HT-29 (cell line): ENCODE data around the gene SERTAD4. TPM values are rescaled to one million over a fixed set of nuclear protein-coding genes. Genes with fewer than 3 reads are reported as not detected.
"Not testable (repeated sequence)": the region's sequence is repeated elsewhere in the genome, so short reads cannot be mapped to it uniquely, and the experiment has no call there.

ENCODE experiments used
- DNase-seq: peaks from one replicate; pipeline ENCODE4 v3.0.0-alpha.2; 2015; ENCODE audit warnings: low spot score
- total RNA-seq: library from RNA; depleted of rRNA; stranded (reverse); fragments of >200 nt; shearing (Covaris generic); gene quantifications from 2 replicates; pipeline ENCODE4 v1.2.3, GENCODE V29; 2014

Gene SERTAD4
- total RNA-seq, 1 experiment from 2014 or later: 0.23 TPM

DNA sequence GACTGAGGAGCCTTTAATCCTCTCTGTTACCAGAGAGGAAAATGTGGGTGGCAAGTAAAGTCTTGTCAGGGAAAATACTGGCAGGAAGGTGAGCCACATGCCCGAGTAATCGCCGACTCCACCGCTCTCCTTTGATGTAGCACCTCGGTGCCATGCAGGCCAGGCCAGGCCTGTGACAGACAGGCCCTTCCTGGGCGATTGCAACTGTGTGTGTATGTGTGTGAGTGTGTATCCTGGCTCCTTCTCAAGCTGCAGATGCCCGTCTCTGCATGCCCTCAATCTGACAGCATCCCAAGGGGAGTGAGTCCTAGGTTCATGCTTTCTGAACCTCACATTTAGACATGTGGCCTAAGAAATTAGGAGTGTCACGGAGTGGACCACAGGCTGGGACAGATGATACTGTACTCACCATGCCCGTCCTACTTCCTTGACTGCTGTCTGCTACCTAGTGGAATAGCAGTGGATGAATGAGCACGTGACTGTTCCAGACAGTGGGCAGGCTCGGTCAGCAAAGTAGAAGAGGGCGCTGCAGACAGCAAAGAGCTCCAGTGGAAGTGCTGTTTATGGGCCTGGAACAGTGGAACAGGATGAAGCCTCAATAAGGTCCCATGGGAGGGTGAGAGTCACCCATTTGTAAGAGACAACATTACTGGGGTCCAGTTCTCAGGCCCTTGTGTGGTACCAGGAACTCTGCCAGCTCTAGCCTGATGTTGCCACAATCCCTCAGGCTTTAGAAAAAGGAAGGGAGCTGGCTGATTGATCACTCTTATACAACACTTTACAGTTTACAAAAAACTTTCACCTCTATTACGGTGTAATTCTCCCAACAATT lies 25.3 kb downstream of the SERTAD4 start:
- no peak for DNase-seq

DNA sequence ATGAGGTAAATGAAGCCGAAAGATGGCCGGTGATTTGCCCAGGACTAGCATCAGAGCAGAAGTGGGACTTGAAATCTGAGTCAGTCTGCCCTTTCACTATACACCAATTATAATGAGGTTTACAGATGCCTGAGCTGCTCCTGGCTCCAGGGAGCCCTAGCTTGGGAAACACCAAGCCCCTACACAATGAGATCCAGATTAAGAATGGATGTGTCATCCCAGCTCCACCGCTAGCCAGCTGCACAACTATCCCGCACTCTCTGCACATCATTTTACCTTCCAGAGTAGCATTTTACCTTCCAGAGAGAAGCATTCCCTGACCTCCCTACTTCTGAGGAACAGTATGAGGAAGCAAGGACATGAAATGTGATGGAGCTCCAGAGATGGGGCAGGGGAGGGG lies 27.0 kb downstream of the SERTAD4 start:
- no peak for DNase-seq

DNA sequence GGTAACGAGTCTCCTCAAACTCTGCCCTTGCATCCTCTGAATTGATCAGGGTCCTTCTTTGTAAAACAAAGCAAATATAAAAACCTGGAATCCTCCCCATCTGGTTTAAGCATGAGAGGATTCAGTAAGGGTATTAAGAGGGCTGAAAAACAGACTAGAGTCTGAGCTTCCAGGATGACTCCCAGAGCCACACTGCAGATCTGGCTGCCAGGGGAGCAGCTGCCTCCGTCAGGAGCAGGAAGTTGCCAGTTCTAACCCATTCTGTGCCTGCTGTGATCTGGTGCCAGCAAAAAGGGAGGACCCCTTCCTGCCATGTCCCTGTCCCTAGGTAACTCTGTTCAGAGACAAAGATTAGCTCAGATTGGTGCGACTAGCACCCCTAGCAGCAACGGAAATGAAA lies 27.5 kb downstream of the SERTAD4 start:
- no peak for DNase-seq

DNA sequence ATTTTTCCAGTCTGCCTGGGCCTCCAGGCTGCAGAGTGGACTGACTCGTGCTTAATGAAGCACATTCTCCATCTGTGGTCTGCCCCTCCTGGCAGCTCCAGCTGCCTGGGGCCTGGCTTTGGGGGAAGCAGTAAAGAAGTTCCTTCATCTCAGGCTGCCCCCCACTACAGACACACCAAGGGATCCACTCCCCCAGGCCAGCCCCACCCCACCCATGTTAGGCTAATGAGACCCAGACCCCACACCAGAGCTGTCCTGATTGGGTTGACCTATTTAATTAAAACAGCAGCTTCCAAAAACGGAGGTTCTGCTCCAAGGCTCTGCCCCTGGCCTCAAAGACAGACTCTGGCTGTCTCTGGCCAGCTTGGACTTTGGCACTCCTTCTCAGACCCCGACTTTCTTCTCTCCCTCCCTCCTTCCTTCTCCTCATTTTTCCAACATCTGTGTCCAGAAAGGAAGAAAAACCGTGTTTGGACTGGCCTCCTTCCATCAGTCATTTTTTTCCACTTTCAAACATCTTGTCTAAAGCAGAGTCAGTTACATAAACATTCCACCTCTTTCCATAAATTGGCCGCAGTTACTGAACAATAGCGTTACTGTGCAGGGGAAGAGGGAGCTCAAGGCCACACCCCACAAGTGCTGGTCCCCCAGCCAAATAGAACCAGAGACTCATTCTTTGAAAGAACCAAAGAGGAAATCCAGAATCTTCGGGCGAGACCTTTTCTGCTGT lies 29.7 kb downstream of the SERTAD4 start:
- no peak for DNase-seq

DNA sequence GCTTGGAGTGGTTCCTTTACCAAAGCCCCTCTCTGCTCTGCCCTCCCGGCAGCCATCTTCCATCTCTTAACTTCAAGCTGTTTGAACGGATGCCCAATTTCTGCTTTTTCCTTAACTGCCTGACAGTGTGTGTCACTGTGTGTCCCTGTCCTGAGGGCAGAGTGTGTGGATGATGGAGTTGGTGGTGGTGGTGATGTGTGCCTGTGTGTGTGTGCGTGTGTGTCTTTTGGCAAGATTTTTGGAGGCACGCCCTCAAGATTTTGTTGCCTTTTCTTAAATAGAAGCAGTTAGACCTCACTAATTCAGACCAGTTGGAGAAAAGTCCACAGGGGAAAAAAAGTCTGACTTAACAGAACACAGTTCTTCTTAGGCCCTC lies 30.3 kb downstream of the SERTAD4 start:
- no peak for DNase-seq

DNA sequence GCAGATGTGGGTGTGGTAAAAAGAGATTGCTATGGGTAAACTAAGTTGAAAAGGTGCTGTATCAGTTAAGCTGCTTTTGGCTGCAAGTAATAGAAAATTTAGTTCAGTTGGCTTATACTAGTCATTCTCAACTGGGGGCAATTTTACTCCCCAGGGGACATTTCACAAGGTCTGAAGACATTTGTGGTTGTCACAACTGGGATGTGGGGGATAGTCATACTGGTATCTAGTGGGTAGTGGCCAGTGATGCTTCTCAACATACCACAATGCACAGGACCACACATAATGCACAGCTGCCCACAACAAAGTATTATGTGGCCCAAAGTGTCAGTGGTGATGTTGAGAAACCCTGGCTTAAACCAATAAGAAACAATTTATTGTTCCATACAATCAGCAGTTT lies 31.4 kb downstream of the SERTAD4 start:
- DNase-seq: no peak

DNA sequence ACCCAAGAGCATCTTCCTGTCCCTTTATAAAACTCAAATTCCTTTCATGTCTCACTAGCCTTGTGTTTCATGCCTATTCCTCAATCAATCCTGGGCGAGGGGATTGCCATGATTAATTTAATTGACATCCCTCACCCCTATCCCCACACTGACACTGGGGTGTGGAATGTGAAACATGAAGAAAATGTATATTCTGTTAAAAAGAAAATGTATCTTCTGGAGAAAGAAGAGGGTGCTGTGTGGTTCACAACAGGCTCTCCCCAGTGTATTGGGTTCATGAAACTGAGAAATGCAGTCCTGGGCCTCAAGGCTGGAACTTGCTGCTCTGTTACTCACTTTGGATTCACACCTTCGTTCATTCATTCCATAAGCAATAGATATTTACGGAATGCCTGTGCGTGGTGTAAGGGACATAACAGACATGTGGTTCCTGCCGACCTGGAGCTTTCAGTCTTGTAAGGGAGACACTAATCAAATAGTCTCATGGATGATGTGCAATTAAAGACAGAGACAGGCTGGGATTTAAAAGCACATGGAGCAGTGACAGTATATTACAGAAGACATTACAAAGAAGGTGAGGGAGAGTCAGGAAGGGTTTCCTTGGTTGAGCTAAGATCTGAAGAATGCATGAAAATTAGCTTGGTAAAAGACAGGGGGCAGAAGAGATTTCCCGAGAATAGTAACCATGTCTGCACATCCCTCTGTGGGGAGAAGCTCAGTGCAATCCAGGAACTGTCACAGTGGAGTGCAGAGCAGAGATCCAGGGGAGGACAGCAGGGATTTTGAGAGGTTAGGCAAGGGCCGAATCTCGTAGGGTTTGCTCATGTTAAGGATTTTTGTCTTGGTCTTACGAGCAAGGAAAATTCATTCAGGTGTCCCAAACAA lies 32.1 kb downstream of the SERTAD4 start:
- DNase-seq: peak; percentile 4

DNA sequence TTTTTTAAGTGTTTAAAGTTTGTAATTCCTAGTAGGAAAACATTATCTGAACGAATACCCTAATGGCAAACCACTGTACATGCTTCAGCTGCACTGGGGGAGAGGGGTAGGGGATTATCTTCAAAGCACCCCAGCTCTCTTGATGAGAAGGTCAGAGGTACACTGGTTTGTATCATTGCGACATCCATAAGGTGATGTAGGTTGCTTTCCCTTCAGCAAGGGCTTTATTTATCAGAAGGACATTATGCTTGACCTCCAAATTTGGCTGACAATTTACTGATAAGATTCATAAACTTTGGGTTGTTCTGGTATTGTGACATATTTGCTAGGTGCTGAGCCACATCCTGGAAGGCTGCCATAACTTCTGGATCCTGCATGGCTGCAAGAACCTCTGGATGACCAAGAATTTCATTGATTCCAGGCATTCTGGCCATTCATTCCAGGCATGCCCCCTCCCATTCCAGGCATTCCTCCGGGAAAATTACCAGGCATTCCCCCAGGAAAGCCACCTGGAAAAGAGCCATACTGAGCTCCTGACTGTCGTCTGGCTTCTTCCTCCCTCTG lies 32.9 kb downstream of the SERTAD4 start:
- not testable (repeated sequence) for DNase-seq

DNA sequence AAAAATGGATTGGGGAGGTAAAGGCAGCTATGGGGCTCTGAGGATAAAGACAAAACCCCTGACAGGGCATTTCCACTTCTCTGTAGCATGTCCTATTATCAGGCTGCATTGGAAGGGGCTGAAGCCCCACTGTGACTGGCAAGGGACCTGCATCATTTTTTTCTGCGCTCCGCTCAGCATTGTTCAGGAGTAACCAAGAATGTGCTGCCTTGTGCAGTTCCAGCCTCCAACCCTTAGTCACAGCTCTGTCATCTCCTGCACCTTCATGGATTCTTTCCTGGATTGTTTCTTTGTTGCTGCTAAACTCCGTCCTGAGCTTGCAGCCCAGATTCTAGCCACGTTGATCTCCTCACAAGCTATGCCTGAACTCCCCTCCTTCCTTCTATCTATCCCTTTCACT lies 37.4 kb downstream of the SERTAD4 start:
- DNase-seq: no peak

DNA sequence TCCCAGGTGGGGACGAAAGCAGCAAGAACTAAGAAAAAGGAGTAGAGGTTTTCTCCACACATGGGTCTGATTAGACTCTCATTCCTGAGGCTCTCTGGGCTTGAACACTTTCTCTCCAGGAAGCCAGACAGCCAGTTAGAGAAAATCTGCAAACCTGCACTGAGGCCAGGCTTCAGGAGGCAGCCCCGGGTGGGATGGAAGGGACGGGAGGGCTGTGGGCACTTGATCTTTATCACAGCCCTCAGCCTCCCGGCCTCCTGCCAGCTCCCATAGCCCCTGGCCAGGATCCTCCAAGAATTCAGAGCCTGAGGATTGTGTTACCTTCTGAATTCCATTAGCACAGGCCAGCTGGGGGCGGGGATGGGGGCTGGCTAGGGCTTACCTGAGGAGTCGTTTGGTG lies 40.1 kb downstream of the SERTAD4 start:
- DNase-seq: no peak

DNA sequence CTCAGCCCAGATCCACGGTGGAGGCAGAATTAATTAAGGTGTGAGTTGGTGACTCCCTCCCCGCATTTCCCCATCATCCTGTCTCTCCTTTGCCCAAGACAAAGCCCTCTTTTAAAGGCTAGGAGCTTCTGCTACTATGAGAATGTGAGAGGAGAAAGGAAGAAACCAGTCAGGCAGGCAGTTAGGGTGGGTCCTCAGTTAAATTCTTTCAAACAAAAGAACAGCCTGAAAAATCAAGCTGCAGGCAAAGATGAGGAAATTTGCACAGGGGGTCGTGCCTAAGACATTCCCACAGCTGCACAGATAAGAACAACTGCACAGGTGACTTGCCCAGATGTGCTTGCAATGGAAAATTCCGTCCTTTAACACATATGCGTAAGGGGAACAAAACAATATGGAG lies 47.6 kb downstream of the SERTAD4 start:
- DNase-seq: no peak

DNA sequence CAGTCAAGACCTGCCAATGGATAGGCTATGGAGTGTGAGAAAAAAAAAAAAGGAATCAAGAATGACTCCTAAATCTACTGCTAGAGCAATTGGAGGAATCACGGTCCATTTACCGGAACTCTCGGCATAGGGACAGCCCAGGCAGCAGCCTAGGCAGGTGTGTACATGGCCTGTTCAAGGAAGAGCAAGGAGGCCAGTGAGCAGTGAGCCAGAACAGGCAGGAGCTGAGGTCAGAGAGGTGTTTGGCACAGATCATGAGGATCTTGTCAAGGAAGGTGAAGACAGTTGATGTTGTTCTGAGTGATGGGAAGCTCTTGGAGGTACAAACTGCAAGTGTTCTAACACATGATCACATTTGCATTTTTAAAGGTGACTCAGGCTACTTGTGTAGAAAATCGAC lies 55.5 kb downstream of the SERTAD4 start:
- no peak for DNase-seq

DNA sequence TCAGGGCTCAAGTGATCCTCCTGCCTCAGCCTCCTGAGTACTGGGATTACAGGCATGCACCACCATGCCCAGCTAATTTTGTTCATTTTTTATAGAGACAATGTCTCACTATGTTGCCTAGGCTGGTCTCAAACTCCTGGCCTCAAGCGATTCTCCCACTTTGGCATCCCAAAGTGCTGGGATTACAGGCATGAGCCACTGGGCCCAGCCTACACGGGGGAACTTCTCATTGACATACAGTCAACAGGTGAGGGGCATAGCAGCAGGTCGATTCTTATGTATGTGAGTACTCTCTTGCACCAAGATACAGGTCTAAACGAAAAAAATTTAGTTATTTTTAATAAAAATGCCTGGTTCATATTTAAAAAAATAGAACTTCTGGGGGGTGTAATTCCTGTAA lies 56.7 kb downstream of the SERTAD4 start:
- no peak for DNase-seq

DNA sequence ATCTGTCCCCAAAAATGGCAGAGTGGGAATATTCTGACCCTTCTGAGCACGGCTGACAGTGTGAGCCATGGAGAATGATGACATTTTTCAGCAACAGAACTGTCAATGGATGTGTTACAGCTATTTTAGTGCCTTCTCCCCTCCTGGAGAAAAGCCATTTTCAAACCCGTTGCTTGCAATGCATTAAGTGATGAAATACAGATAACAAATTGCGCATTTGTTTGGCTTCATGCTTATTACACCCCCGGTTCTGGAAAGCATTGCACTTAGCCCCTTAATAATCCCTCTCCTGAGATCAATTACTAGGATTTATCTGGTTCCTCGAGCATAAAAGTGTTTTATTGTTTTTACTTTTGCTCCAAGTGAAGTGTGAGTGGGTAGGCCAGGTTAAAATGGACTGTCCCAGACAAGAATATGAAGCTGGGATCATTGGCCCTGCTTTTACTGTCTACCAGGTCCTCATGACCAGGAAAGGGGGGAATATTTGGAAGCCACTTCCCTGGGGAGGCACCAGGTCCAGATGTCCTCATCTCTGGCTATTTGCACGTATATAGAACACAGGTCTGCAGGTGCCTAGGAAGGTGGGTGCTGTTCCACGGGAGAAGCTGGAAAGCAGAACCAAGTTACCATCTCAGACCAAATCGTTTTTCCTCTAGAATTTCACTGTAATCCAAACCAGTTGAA lies 58.6 kb downstream of the SERTAD4 start:
- no peak for DNase-seq

DNA sequence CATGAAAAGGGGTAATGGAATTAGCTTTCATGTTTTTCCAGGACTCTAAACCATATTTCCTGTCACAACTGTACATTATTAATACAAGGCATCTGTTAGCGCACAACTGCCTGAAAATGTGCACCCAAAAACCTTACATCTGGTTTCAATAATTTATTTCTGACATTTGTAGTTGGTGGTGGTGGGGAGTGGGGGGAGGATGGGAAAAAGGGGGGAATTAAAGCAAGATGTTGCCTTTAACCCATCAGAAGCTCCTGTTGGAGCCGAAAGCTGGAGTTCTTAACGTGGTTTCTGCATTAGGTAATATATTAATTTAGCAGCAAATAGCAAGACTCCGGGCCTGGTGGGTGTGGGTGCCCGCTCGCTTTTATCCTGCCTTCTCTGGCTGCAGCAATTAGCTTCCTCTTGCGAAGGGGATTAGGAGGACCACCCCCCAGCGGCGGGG lies 59.2 kb downstream of the SERTAD4 start:
- no peak for DNase-seq

DNA sequence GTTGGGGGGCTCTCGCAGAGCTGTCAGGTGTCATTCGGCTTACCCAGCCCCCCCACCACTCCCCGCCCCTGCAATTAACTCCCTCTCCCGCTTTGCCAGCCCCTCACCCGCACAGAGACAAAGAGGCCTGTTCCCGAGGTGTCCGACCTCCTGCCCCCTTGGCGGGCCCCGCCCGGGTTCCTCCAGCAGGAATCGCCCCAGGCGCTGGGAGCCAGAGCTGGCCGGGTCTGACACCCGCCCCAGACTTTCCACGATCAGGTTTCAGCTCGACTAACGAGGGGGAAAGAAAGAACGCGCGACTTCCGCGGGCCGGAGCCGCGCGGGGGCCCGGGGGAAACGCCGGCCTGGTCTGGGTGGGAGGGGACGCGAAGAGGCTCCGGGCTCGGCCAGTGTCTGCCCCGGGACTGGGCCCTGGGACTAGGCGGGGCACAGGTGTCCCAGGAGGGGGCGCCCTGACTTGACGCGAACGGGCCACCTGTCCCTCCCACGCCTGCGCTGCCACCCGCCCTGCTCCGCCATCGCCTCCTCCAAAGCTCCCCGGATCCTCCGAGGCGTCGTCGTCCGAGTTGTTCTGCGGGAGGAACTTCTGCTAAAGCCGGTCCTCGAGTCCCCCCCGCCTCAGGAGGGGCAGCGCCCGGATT lies 59.8 kb downstream of the SERTAD4 start:
- DNase-seq: no peak

DNA sequence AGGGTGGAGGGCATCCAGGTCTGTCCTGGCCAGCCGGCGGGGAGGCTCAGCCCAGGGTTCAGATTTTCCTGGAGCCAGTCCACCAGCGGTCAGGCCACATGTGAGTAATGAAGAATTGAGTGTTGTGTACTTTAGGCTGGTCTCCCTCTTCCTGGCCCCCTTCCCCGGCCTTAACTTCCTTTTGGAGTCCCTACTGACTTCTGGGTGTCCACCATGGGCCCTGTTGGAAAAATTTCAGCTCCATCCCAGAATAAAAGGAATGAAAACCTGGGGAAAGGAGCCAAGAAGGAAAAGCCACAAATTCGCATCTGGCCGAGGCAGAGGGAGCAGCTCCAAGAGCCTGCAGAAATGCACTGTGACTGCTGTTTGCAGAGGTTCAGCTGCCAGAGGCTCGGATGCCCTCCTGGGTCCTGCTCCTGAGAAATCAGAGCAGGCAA lies 60.6 kb downstream of the SERTAD4 start:
- DNase-seq: no peak

DNA sequence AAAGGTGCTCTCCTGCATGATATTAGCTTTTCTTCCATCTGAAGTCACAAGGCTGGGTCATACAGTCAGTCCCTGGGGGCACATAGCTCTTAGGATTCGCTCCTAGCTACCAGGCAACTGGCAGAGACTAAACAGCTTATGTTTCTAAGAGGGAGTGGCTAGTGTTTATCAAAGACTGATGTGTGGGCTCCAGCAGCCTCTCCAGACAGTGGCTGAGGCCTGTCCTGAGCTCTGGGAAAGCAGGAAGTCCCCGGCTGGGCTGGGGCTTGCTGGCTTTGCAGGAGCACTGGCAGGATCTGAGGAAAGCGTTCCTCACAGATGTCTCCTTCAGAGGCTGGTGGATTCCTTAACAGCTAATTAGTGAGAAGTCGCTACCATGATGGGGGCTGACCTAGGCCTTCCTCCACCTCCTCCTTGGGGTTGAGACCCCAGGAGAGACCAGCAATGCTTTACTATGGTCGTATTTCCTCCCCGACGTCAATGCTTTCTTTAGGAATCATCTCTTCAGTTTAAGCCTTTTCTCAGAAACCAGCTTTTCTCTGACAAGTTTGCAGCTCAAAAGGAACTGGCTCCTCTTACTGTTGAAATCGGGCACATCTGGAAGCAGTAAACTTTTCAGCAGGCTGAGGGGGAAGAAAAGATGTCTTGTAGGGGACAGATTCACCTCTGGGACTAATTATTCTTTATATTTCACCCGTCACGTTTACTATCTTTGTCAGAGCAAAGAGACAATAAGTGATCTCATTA lies 62.6 kb downstream of the SERTAD4 start:
- no peak for DNase-seq
